ENCODE data around the gene GMPPB.

GMPPB gene

GRCh38 chr3:49673715-49674496, 49.8 kb downstream of the GMPPB start, which contains the start of gene APEH:
Gene APEH, plus strand, starts transcription at chr3:49674351. Its CDS starts 51 bp downstream, at chr3:49674402.
- TF ChIP-seq MAX (IDR thresholded peaks at IDR 0.05) = peak; percentile 89; the same call in 1 of the 2 replicates
- peak; percentile 90 for TF ChIP-seq TAF1 (IDR thresholded peaks at IDR 0.05; ENCODE audit: low read depth)
- TF ChIP-seq TEAD4 (IDR thresholded peaks at IDR 0.05) = peak; percentile 80
- 0 out of 2 replicates have a peak, but pooled peaks have one; percentile 31 for TF ChIP-seq YY1 (IDR thresholded peaks at IDR 0.05; ENCODE audit: low read depth)
- no peak for TF ChIP-seq FOXM1 (IDR thresholded peaks at IDR 0.05; ENCODE audit: borderline replicate concordance, low read depth)
- TF ChIP-seq NFIC (IDR thresholded peaks at IDR 0.05) = no peak
- TF ChIP-seq EGR1 (IDR thresholded peaks at IDR 0.05) = no peak
- no peak for TF ChIP-seq REST (IDR thresholded peaks at IDR 0.05; ENCODE audit: low read depth)
- 0 out of 2 replicates have a peak, but pooled peaks have one; percentile 5 for TF ChIP-seq USF1 (IDR thresholded peaks at IDR 0.05)
- peak; percentile 49 for TF ChIP-seq CREB1 (IDR thresholded peaks at IDR 0.05; ENCODE audit: low read depth)
- peak; percentile 45; the same call in 1 of the 2 replicates for TF ChIP-seq TCF12 (IDR thresholded peaks at IDR 0.05; ENCODE audit: low read depth)
- TF ChIP-seq EP300 (IDR thresholded peaks at IDR 0.05; ENCODE audit: borderline replicate concordance) = no peak
- no peak for TF ChIP-seq RAD21 (IDR thresholded peaks at IDR 0.05; ENCODE audit: low read depth)
- TF ChIP-seq ZBTB7A (IDR thresholded peaks at IDR 0.05; ENCODE audit: low read depth) = peak; percentile 58; the same call in 1 of the 2 replicates
- no peak for TF ChIP-seq CEBPB (IDR thresholded peaks at IDR 0.05)

- TF ChIP-seq YY1 (IDR thresholded peaks at IDR 0.05; ENCODE audit: low read depth) (no peak), USF1 (IDR thresholded peaks at IDR 0.05) (peak; percentile 61), EP300 (IDR thresholded peaks at IDR 0.05; ENCODE audit: borderline replicate concordance) (no peak), MAX (IDR thresholded peaks at IDR 0.05) (no peak; the same call in 1 of the 2 replicates)
Measured at GRCh38 chr3:49673121-49673714, 50.5 kb downstream of the GMPPB start.

- TF ChIP-seq RAD21 (IDR thresholded peaks at IDR 0.05; ENCODE audit: low read depth) (peak; percentile 97), MAX (IDR thresholded peaks at IDR 0.05) (0 out of 2 replicates have a peak, but pooled peaks have one; percentile 14), TAF1 (IDR thresholded peaks at IDR 0.05; ENCODE audit: low read depth) (no peak), EGR1 (IDR thresholded peaks at IDR 0.05) (no peak), FOXM1 (IDR thresholded peaks at IDR 0.05; ENCODE audit: borderline replicate concordance, low read depth) (no peak), TCF12 (IDR thresholded peaks at IDR 0.05; ENCODE audit: low read depth) (no peak), TEAD4 (IDR thresholded peaks at IDR 0.05) (0 out of 2 replicates have a peak, but pooled peaks have one; percentile 24)
Measured at GRCh38 chr3:49671291-49672288, 52.2 kb downstream of the GMPPB start.

- no peak for TF ChIP-seq FOXM1 (IDR thresholded peaks at IDR 0.05; ENCODE audit: borderline replicate concordance, low read depth)
- no peak for TF ChIP-seq EGR1 (IDR thresholded peaks at IDR 0.05)
- no peak for TF ChIP-seq CEBPB (IDR thresholded peaks at IDR 0.05)
- TF ChIP-seq USF1 (IDR thresholded peaks at IDR 0.05) = no peak
- no peak for TF ChIP-seq TEAD4 (IDR thresholded peaks at IDR 0.05)
- TF ChIP-seq CREB1 (IDR thresholded peaks at IDR 0.05; ENCODE audit: low read depth) = no peak
- TF ChIP-seq ZBTB7A (IDR thresholded peaks at IDR 0.05; ENCODE audit: low read depth) = no peak
- TF ChIP-seq YY1 (IDR thresholded peaks at IDR 0.05; ENCODE audit: low read depth) = no peak
- TF ChIP-seq EP300 (IDR thresholded peaks at IDR 0.05; ENCODE audit: borderline replicate concordance) = no peak
- TF ChIP-seq REST (IDR thresholded peaks at IDR 0.05; ENCODE audit: low read depth) = no peak
- TF ChIP-seq MAX (IDR thresholded peaks at IDR 0.05) = no peak
- no peak for TF ChIP-seq RAD21 (IDR thresholded peaks at IDR 0.05; ENCODE audit: low read depth)
- no peak for TF ChIP-seq NFIC (IDR thresholded peaks at IDR 0.05)
- no peak for TF ChIP-seq TAF1 (IDR thresholded peaks at IDR 0.05; ENCODE audit: low read depth)
- no peak for TF ChIP-seq TCF12 (IDR thresholded peaks at IDR 0.05; ENCODE audit: low read depth)
Measured at GRCh38 chr3:49670940-49671290, 52.8 kb downstream of the GMPPB start.

Data from Ishikawa (cell line).